B cell (primary cell): Measurements from ENCODE around the gene TEX261. TPM values are rescaled to one million over a fixed set of nuclear protein-coding genes. Genes with fewer than 3 reads are reported as not detected.

Experiments used
- ATAC-seq: fragments of 200-7000 bp; cut with Tn5 transposase; one replicate; pipeline ENCODE4 v1.10.0; 2021; ENCODE audit warnings: low read depth, mild to moderate bottlenecking, moderate number of reproducible peaks, moderate library complexity
- CTCF ChIA-PET: fragments of 350-600 bp; sonication (Branson Sonifier 250); formaldehyde crosslinking; loops from one replicate; lab custom pipeline; 2021; ENCODE audit warnings: antibody characterized with exemption, inconsistent platforms; lab: Charles Lee
- POLR2A ChIA-PET: fragments of 350-600 bp; sonication (Branson Sonifier 250); formaldehyde crosslinking; loops from one replicate; lab custom pipeline; 2021; ENCODE audit warnings: antibody characterized with exemption; lab: Charles Lee
- DNase-seq: peaks from one replicate; pipeline ENCODE4 v3.0.0; 2013
- H2AFZ ChIP-seq: 2 replicates; pipeline ENCODE4 v1.6.1; 2012; ENCODE audit warnings: mild to moderate bottlenecking, low read depth, low read length; ENCODE audit not compliant: insufficient read depth, poor library complexity, severe bottlenecking
- H3K27ac ChIP-seq, 2 donors: 1 replicate in 1 of 2; 2 replicates in 1 of 2; pipeline ENCODE4 v1.5.1; 2012 to 2013; ENCODE audit warnings: low read length in 2 of 2, mild to moderate bottlenecking in 2 of 2, moderate library complexity in 1 of 2
- H3K27me3 ChIP-seq, 4 experiments: fragments of 200-600 bp in 1 of 4; sonication (generic) in 1 of 4; replicated peaks in 1 of 4; 1 replicate in 2 of 4; 2 replicates in 2 of 4; pipeline versions ENCODE4 v1.6.1 to v1.7.0; 2013 to 2016; ENCODE audit warnings: low read length in 3 of 4, mild to moderate bottlenecking in 2 of 4, mixed read lengths in 1 of 4, moderate library complexity in 1 of 4; ENCODE audit not compliant: insufficient read depth in 4 of 4, control insufficient read depth in 3 of 4; ENCODE audit errors: control extremely low read depth in 1 of 4
- H3K36me3 ChIP-seq, 2 experiments: replicated peaks in 1 of 2; 1 replicate in 1 of 2; 2 replicates in 1 of 2; pipeline versions ENCODE4 v1.6.1 to v1.7.1; 2013; ENCODE audit warnings: low read length in 1 of 2; ENCODE audit not compliant: insufficient read depth in 2 of 2, control insufficient read depth in 1 of 2; ENCODE audit errors: control extremely low read depth in 1 of 2, extremely low read depth in 1 of 2
- H3K4me1 ChIP-seq, 2 donors: fragments of 200-600 bp in 1 of 2; sonication (generic) in 1 of 2; 1 replicate in 1 of 2; 2 replicates in 1 of 2; pipeline versions ENCODE4 v1.5.1 to v1.6.1; 2013 to 2017; ENCODE audit warnings: low read length in 2 of 2; ENCODE audit not compliant: control insufficient read depth in 2 of 2, insufficient read depth in 2 of 2
- H3K4me2 ChIP-seq: replicated peaks from 2 replicates; pipeline ENCODE3; 2012; ENCODE audit warnings: mild to moderate bottlenecking, low read depth, low read length; ENCODE audit not compliant: poor library complexity, severe bottlenecking
- H3K4me3 ChIP-seq, 5 experiments: fragments of 200-600 bp in 1 of 5; sonication (generic) in 1 of 5; 1 replicate in 3 of 5; 2 replicates in 2 of 5; pipeline versions ENCODE4 v1.5.1 to v1.7.0; 2011 to 2016; ENCODE audit warnings: low read length in 4 of 5, mild to moderate bottlenecking in 4 of 5, low read depth in 2 of 5, control low read depth in 1 of 5, moderate library complexity in 1 of 5; ENCODE audit not compliant: insufficient read depth in 1 of 5; ENCODE audit errors: control extremely low read depth in 1 of 5, extremely low read depth in 1 of 5
- H3K79me2 ChIP-seq: fragments of 200-600 bp; sonication (generic); one replicate; pipeline ENCODE4 v1.6.0; 2016; ENCODE audit warnings: low read length; ENCODE audit not compliant: control insufficient read depth, insufficient read depth
- H3K9ac ChIP-seq: fragments of 200-600 bp; sonication (generic); 2 replicates; pipeline ENCODE4 v1.6.1; 2017; ENCODE audit warnings: mild to moderate bottlenecking, low read length, moderate library complexity
- H3K9me3 ChIP-seq, 3 donors: one replicate each; pipeline versions ENCODE4 v1.6.1 to v1.7.1; 2013; ENCODE audit warnings: low read length in 2 of 3; ENCODE audit not compliant: control insufficient read depth in 2 of 3, insufficient read depth in 1 of 3; ENCODE audit errors: control extremely low read depth in 1 of 3
- H4K20me1 ChIP-seq: 2 replicates; pipeline ENCODE4 v1.6.0; 2012; ENCODE audit warnings: mild to moderate bottlenecking, low read length; ENCODE audit not compliant: insufficient read depth, control insufficient read depth, poor library complexity, severe bottlenecking
- H3K27ac Mint-ChIP-seq: one replicate; pipeline ENCODE4 v1.8.0; 2021; ENCODE audit warnings: mixed read lengths
- H3K27me3 Mint-ChIP-seq: one replicate; pipeline ENCODE4 v1.8.0; 2021; ENCODE audit warnings: mixed read lengths
- H3K4me1 Mint-ChIP-seq: one replicate; pipeline ENCODE4 v1.8.0; 2021; ENCODE audit warnings: mixed read lengths
- H3K4me3 Mint-ChIP-seq: one replicate; pipeline ENCODE4 v1.8.0; 2021; ENCODE audit warnings: mixed read lengths
- H3K9me3 Mint-ChIP-seq: one replicate; pipeline ENCODE4 v1.8.0; 2022; ENCODE audit warnings: mixed read lengths; ENCODE audit not compliant: insufficient read depth
- CTCF ChIP-seq: fragments of 200-600 bp; IDR thresholded peaks from one replicate; pipeline ENCODE4 v1.8.0; 2022; ENCODE audit warnings: antibody characterized with exemption, mild to moderate bottlenecking
- EZH2 ChIP-seq: IDR thresholded peaks from 2 replicates; pipeline ENCODE4 v1.6.1; 2012; ENCODE audit warnings: borderline replicate concordance, low read depth, mild to moderate bottlenecking, moderate library complexity, low read length; ENCODE audit not compliant: insufficient read depth, poor library complexity, severe bottlenecking
- WGBS: methylation state at CpG from one replicate; pipeline ENCODE4 v1.1.5; 2013; ENCODE audit warnings: missing lambda C conversion rate; ENCODE audit not compliant: insufficient coverage; 5-methylcytosine and 5-hydroxymethylcytosine counted together
- intact Hi-C: fragments of 100-400 bp; cut with micrococcal nuclease; formaldehyde crosslinking; loops from one replicate; pipeline ENCODE4 v1.10.0; 2022
- polyA plus RNA-seq: library from polyadenylated mRNA; depleted of rRNA; stranded (reverse); fragments of >200 nt; gene quantifications from 2 replicates; pipeline ENCODE4 v1.2.3, GENCODE V29; 2012
- total RNA-seq, 2 donors: library from RNA; stranded (reverse); fragments of 120-200 nt in 1 of 2; gene quantifications; 1 replicate in 1 of 2; 2 replicates in 1 of 2; pipeline versions ENCODE4 v1.2.3 to v1.2.4, GENCODE V29; 2013 to 2022

The TEX261 gene
- total and polyA plus RNA-seq, 2 donors (not counting 1 experiment from before 2014, with no cell fraction given), result 29.0 to 56.4 TPM

DNA sequence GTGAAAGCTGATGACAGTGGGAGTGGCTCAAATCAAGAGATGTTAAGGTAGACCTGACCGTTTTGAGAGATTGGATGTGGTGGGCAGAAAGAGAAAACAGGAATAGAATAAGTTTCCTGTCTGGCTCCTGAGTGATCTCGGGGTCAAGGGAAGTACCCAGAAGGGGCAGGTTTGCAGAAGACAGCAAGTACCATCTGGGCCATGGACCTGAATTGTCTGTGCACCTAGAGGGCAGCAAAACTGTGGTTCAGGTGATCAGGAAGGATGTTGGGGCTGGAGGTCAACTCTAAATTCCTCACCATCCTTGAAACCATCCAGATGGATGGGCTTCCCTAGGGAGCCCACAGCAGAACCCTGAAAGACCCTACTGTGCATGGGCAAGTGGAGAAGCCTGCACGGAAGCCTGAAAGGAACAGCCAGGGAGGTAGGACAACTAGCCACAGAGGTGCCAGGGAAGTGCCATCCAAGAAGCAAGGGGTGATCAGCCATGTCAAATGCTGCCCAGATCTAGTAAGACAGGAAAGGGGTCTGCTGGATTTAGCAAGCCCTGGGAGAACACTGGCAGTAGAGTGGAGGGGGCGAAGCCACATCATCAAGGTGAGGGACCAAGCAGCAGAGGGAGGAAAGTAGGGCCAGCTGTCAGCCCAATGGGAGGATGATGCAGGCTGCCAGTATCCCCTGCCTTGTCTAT is 8.0 kb downstream of the TEX261 start:
- H3K27me3 Mint-ChIP-seq, result no peaks in the 10 kb centered on the region

More for the DNA sequence above, 8.0 kb downstream of the TEX261 start:
- Mint-ChIP-seq H3K9me3 (no peaks in the 10 kb centered on the region), H3K4me1 (peaks cover 16% of the 10 kb centered on the region), H3K4me3 (no peak overlapping the region), H3K27ac (no peak overlapping the region)
- no peaks in the 10 kb centered on the region for H3K9me3 ChIP-seq
- H2AFZ ChIP-seq, result no peak overlapping the region
- H3K4me3 ChIP-seq, result no peak overlapping the region
- H3K9ac ChIP-seq, result no peak overlapping the region
- intact Hi-C loops, result no loop called here
- no peak for DNase-seq
- no peaks in the 10 kb centered on the region for H4K20me1 ChIP-seq
- CTCF ChIA-PET, result interaction anchor here (1.0 to 6.6 kb wide), 3 partner anchors 9 to 21 kb away, joined by 3 to 44 read pairs (median 3); no protein-coding TSS in a partner anchor
- POLR2A ChIA-PET, result no interaction called here
- TF ChIP-seq EZH2 (no peak), CTCF (no peak)
- no peak for ATAC-seq
- H3K36me3 ChIP-seq, result peaks cover 1 to 52% of the 10 kb centered on the region in 2 experiments
- H3K27me3 ChIP-seq, result no peaks in the 10 kb centered on the region
- no peak overlapping the region for H3K4me2 ChIP-seq
- no peak overlapping the region for H3K27ac ChIP-seq
- WGBS, result 79% methylated on average over 4 of the region's 4 CpGs
- H3K79me2 ChIP-seq, result no peaks in the 10 kb centered on the region
- peaks cover 7 to 8% of the 10 kb centered on the region in 2 donors for H3K4me1 ChIP-seq
